Ammon's horn (tissue), 1 donor: ENCODE results near the gene KIAA1328.
A peak's percentile ranks its signal among the peaks of the same experiment; 100 is the strongest.
"Not testable (repeated sequence)": the region's sequence is repeated elsewhere in the genome, so short reads cannot be mapped to it uniquely, and the experiment has no call there.

Source experiments
- DNase-seq: peaks from one replicate; pipeline ENCODE4 v3.0.0-alpha.2; 2016; ENCODE audit warnings: low spot score

Gene KIAA1328

GRCh38 chr18:37156330-37156942 lies 327.5 kb downstream of the KIAA1328 start:
- DNase-seq = no peak

GRCh38 chr18:37160038-37160820 lies 331.3 kb downstream of the KIAA1328 start:
- DNase-seq = no peak

GRCh38 chr18:37161491-37161890 lies 332.6 kb downstream of the KIAA1328 start:
- DNase-seq = no peak

GRCh38 chr18:37162551-37162950 lies 333.6 kb downstream of the KIAA1328 start:
- no peak for DNase-seq

- no peak for DNase-seq
These were observed 334.2 kb downstream of the KIAA1328 start for GRCh38 chr18:37163119-37163518.

GRCh38 chr18:37166491-37166890 lies 337.6 kb downstream of the KIAA1328 start:
- DNase-seq = no peak

- DNase-seq = not testable (repeated sequence)
These were observed 338.0 kb downstream of the KIAA1328 start for GRCh38 chr18:37166966-37167365.

GRCh38 chr18:37170984-37171383 lies 342.1 kb downstream of the KIAA1328 start:
- DNase-seq = no peak

GRCh38 chr18:37173384-37173783 lies 344.5 kb downstream of the KIAA1328 start:
- no peak for DNase-seq

- no peak for DNase-seq
These were observed 347.0 kb downstream of the KIAA1328 start for GRCh38 chr18:37175727-37176620.

GRCh38 chr18:37176621-37176934 lies 347.7 kb downstream of the KIAA1328 start:
- no peak for DNase-seq

GRCh38 chr18:37179384-37179783 lies 350.5 kb downstream of the KIAA1328 start:
- DNase-seq = no peak

- no peak for DNase-seq
These were observed 351.2 kb downstream of the KIAA1328 start for GRCh38 chr18:37180086-37180485.

- no peak for DNase-seq
These were observed 353.6 kb downstream of the KIAA1328 start for GRCh38 chr18:37182340-37183135.

GRCh38 chr18:37184209-37184868 lies 355.4 kb downstream of the KIAA1328 start:
- no peak for DNase-seq

- peak; percentile 6 for DNase-seq
These were observed 359.3 kb downstream of the KIAA1328 start for GRCh38 chr18:37188016-37188791.

GRCh38 chr18:37199741-37200140 lies 370.8 kb downstream of the KIAA1328 start:
- no peak for DNase-seq

GRCh38 chr18:37207343-37207742 lies 378.4 kb downstream of the KIAA1328 start:
- no peak for DNase-seq

GRCh38 chr18:37210781-37211180 lies 381.9 kb downstream of the KIAA1328 start:
- DNase-seq = no peak

GRCh38 chr18:37218022-37218590 lies 389.2 kb downstream of the KIAA1328 start:
- no peak for DNase-seq
